Thyroid gland (tissue), 4 donors: Measurements from ENCODE around the gene CLIP1. TPM values are rescaled to one million over a fixed set of nuclear protein-coding genes. Genes with fewer than 3 reads are reported as not detected.
"Not testable (repeated sequence)": the region's sequence is repeated elsewhere in the genome, so short reads cannot be mapped to it uniquely, and the experiment has no call there.

Experiments used
- DNase-seq, 2 donors: peaks; one replicate each; pipeline ENCODE4 v3.0.0-alpha.2; 2019
- H3K27ac ChIP-seq, 3 donors: fragments of 200-600 bp; sonication (generic); 1 replicate in 2 of 3; 2 replicates in 1 of 3; pipeline ENCODE4 v1.5.1; 2016 to 2019; ENCODE audit warnings: mild to moderate bottlenecking in 1 of 3, moderate library complexity in 1 of 3
- H3K27me3 ChIP-seq: fragments of 200-600 bp; sonication (generic); one replicate; pipeline ENCODE4 v1.5.1; 2019
- H3K36me3 ChIP-seq, 2 donors: fragments of 200-600 bp; sonication (generic); one replicate each; pipeline ENCODE4 v1.5.1; 2016 to 2019
- H3K4me1 ChIP-seq, 2 donors: fragments of 200-600 bp; sonication (generic); one replicate each; pipeline ENCODE4 v1.5.1; 2017 to 2019
- H3K4me3 ChIP-seq, 3 donors: fragments of 200-600 bp; sonication (generic); replicated peaks in 1 of 3; 1 replicate in 2 of 3; 2 replicates in 1 of 3; pipeline ENCODE4 v1.5.1; 2016; ENCODE audit warnings: mild to moderate bottlenecking in 1 of 3
- H3K9me3 ChIP-seq: fragments of 200-600 bp; sonication (generic); one replicate; pipeline ENCODE4 v1.5.1; 2017
- POLR2A ChIP-seq, 2 donors: fragments of 450-650 bp; IDR thresholded peaks; one replicate each; pipeline ENCODE4 v1.6.1; 2017; ENCODE audit warnings: antibody characterized with exemption in 2 of 2, mild to moderate bottlenecking in 2 of 2, moderate library complexity in 1 of 2
- WGBS, 2 donors: methylation state at CpG; one replicate each; pipeline ENCODE4 v1.1.5; 2017; 5-methylcytosine and 5-hydroxymethylcytosine counted together
- intact Hi-C: fragments of 100-400 bp; cut with DNase I; formaldehyde crosslinking; loops from one replicate; pipeline ENCODE4 v1.15.1; 2023
- total RNA-seq, 4 donors: library from RNA; depleted of rRNA; stranded (reverse); fragments of >200 nt; gene quantifications; one replicate each; pipeline ENCODE4 v1.2.3, GENCODE V29; 2016
- TF ChIP-seq, protein P1 (sequence below), 6 experiments: fragments of 200-600 bp in 3 of 6; fragments of 450-650 bp in 3 of 6; sonication (generic) in 3 of 6; IDR thresholded peaks; one replicate each; pipeline ENCODE4 v1.5.1; 2016 to 2019; ENCODE audit warnings: antibody characterized with exemption in 6 of 6, mild to moderate bottlenecking in 2 of 6, inconsistent platforms in 1 of 6, moderate library complexity in 1 of 6

CLIP1 gene
- total RNA-seq, 4 donors from 2014 or later = 118 to 189 (median 143) TPM

DNA sequence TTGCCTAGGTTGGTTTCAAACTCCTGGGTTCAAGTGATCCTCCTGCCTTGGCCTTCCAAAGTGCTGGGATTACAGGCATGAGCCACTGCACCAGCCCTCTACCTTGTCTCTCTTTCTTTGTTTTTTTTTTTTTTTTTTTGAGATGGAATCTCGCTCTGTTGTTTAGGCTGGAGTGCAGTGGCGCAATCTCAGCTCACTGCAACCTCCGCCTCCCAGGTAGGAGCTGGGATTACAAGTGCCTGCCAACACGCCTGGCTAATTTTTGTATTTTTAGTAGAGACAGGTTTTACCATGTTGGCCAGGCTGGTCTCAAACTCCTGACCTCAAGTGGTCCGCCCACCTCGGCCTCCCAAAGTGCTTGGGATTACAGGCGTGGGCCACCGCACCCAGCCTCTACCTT lies 16.4 kb upstream of the CLIP1 start:
- intact Hi-C loops, H3K4me3 ChIP-seq, H3K9me3 ChIP-seq, H3K27me3 ChIP-seq, H3K36me3 ChIP-seq: not testable (repeated sequence)
- DNase-seq = peak; percentile 76 to 77
- Histone ChIP-seq H3K4me1 (peaks cover 14 to 15% of the 10 kb centered on the region in 2 donors), H3K27ac (peak overlapping the region; percentile 45 to 50 (median 50))
- WGBS, 2 donors = 37 to 70% methylated on average over 8 of the region's 8 CpGs
- TF ChIP-seq, protein P1, sequence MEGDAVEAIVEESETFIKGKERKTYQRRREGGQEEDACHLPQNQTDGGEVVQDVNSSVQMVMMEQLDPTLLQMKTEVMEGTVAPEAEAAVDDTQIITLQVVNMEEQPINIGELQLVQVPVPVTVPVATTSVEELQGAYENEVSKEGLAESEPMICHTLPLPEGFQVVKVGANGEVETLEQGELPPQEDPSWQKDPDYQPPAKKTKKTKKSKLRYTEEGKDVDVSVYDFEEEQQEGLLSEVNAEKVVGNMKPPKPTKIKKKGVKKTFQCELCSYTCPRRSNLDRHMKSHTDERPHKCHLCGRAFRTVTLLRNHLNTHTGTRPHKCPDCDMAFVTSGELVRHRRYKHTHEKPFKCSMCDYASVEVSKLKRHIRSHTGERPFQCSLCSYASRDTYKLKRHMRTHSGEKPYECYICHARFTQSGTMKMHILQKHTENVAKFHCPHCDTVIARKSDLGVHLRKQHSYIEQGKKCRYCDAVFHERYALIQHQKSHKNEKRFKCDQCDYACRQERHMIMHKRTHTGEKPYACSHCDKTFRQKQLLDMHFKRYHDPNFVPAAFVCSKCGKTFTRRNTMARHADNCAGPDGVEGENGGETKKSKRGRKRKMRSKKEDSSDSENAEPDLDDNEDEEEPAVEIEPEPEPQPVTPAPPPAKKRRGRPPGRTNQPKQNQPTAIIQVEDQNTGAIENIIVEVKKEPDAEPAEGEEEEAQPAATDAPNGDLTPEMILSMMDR (IDR thresholded peaks at IDR 0.05) = peak in 2 of 6 experiments; percentile 17 to 34

DNA sequence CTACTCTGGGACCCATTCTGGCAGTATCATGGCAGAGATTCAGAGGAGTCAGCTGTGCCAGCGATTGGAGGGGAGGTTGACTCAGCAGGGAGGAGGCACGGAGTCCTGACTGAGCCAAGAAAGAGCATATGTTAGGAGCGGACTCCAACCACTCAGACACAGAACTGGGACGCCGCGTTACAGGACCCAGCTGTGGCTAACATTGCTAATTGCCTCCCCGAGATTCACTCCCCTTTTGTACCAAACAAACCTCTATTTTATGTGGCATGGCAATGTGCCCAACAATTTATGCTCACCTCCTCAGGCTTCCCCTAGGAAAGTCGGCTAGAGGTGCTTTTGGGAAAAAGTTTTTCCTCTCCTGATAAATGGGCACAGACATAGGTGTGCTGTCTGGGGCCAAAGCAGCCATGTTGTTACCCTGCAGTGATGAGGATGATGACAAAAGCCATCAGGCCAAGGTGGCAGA lies 15.2 kb upstream of the CLIP1 start:
- H3K9me3 ChIP-seq = no peaks in the 10 kb centered on the region
- no peak for TF ChIP-seq POLR2A (IDR thresholded peaks at IDR 0.05)
- TF ChIP-seq, protein P1 (IDR thresholded peaks at IDR 0.05) = no peak
- DNase-seq = no peak
- WGBS, 2 donors = 42 to 56% methylated on average over 4 to 8 of the region's 8 CpGs
- no peak overlapping the region for H3K4me3 ChIP-seq
- no peaks in the 10 kb centered on the region for H3K36me3 ChIP-seq
- peak overlapping the region; percentile 23 to 50 (median 45) for H3K27ac ChIP-seq
- H3K4me1 ChIP-seq = peaks cover 14 to 15% of the 10 kb centered on the region in 2 donors
- intact Hi-C loops = no loop called here
- no peaks in the 10 kb centered on the region for H3K27me3 ChIP-seq

DNA sequence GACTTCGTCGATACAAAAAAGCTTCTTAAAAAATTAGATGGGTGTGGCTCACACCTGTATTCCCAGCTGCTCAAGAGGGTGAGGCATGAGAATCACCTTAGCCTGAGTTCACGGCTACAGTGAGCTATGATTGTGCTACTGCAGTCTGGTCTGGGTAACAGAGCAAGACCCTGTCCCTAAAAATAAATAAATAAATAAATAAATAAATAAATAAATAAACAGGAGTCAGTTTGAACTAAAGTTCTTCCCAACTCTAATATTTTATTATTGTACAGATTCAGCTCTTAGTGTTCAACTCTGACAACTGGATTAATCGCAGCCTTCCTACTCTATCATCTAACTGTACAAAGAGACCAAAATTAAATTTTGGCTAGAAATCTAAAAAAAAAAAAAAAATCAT lies 12.7 kb upstream of the CLIP1 start:
- no peak for TF ChIP-seq POLR2A (IDR thresholded peaks at IDR 0.05)
- TF ChIP-seq, protein P1 (IDR thresholded peaks at IDR 0.05) = no peak
- peaks cover 14 to 15% of the 10 kb centered on the region in 2 donors for H3K4me1 ChIP-seq
- no peaks in the 10 kb centered on the region for H3K36me3 ChIP-seq
- H3K4me3 ChIP-seq = no peak overlapping the region
- no peaks in the 10 kb centered on the region for H3K9me3 ChIP-seq
- H3K27ac ChIP-seq = no peak overlapping the region
- H3K27me3 ChIP-seq = no peaks in the 10 kb centered on the region
- DNase-seq = no peak
- intact Hi-C loops = no loop called here
- 93 to 94% methylated on average over 4 of the region's 4 CpGs for WGBS, 2 donors

DNA sequence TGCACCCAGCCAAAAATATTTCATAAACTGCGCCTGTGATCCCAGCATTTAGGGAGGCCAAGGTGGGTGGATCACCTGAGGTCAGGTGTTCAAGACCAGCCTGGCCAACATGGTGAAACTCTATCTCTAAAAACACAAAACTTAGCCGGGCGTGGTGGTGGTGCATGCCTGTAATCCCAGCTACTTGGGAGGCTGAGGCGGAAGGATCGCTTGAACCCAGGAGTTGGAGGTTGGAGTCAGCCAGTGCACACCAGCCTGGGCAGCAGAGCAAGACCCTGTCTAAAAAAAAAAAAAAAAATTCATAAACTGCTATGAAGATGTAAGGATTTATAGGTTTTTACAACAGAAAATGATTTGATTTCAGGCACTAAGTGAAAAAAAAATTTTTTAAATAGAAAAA lies 6.6 kb upstream of the CLIP1 start:
- WGBS, 2 donors = 95 to 99% methylated on average over 5 of the region's 5 CpGs
- H3K4me3 ChIP-seq, intact Hi-C loops, DNase-seq, H3K4me1 ChIP-seq, H3K36me3 ChIP-seq, H3K9me3 ChIP-seq, H3K27me3 ChIP-seq, H3K27ac ChIP-seq: not testable (repeated sequence)

DNA sequence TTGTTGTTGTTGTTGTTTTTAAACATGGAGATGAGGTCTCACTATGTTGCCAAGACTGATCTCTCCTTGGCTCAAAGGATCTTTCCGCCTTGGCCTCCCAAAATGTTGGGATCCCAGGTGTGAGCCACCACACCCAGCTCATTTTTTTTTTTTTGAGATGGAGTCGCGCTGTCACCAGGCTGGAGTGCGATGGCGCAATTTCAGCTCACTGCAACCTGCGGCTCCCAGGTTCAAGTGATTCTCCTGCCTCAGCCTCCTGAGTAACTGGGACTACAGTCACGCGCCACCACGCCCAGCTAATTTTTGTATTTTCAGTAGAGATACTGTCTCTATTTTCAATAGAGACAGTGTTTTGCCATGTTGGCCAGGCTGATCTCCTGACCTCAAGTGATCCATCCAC lies 4.9 kb upstream of the CLIP1 start:
- intact Hi-C loops = no loop called here
- no peak for DNase-seq
- peaks cover 6 to 10% of the 10 kb centered on the region in 2 donors for H3K4me1 ChIP-seq
- H3K27me3 ChIP-seq = no peaks in the 10 kb centered on the region
- no peaks in the 10 kb centered on the region for H3K36me3 ChIP-seq
- TF ChIP-seq, protein P1 (IDR thresholded peaks at IDR 0.05) = no peak
- TF ChIP-seq POLR2A (IDR thresholded peaks at IDR 0.05) = no peak
- WGBS, 2 donors = 94 to 96% methylated on average over 9 of the region's 9 CpGs
- H3K9me3 ChIP-seq = no peaks in the 10 kb centered on the region
- H3K27ac ChIP-seq = no peak overlapping the region
- no peak overlapping the region for H3K4me3 ChIP-seq
